HepG2 (cell line): ENCODE measurements around the gene CACNG7. TPM values are rescaled to one million over a fixed set of nuclear protein-coding genes. Genes with fewer than 3 reads are reported as not detected.

ENCODE experiments used
- ARNT ChIP-seq: fragments of 450-650 bp; IDR thresholded peaks from 2 replicates; pipeline ENCODE4 v1.6.1; 2017
- BCL3 ChIP-seq: sonication (generic); formaldehyde crosslinking; IDR thresholded peaks from 2 replicates; pipeline ENCODE4 v1.5.1; 2020; ENCODE audit warnings: mild to moderate bottlenecking, missing genetic modification reagents, moderate library complexity
- DNMT3B ChIP-seq: conservative IDR thresholded peaks from 2 replicates; pipeline ENCODE4 v1.6.1; 2016; ENCODE audit warnings: missing biosample characterization, control low read depth
- ELF1 ChIP-seq: sonication (generic); formaldehyde crosslinking; IDR thresholded peaks from 2 replicates; pipeline ENCODE4 v1.4.0; 2020; ENCODE audit warnings: missing genetic modification reagents
- HCFC1 ChIP-seq: fragments of 150-350 bp; IDR thresholded peaks from 2 replicates; pipeline ENCODE4 v1.6.1; 2014; ENCODE audit warnings: low read depth, low read length
- KDM5B ChIP-seq: sonication (generic); formaldehyde crosslinking; IDR thresholded peaks from 2 replicates; pipeline ENCODE4 v1.4.0; 2020; ENCODE audit warnings: missing genetic modification reagents, mild to moderate bottlenecking, borderline replicate concordance
- NFYB ChIP-seq: sonication (generic); formaldehyde crosslinking; IDR thresholded peaks from 2 replicates; pipeline ENCODE4 v1.4.0; 2020; ENCODE audit warnings: missing genetic modification reagents
- POLR2AphosphoS2 ChIP-seq: IDR thresholded peaks from 2 replicates; pipeline ENCODE4 v1.6.1; 2011; ENCODE audit warnings: low read depth, low read length, improper control_type of control experiment
- RBM22 ChIP-seq: fragments of 200-400 bp; formaldehyde crosslinking; optimal IDR thresholded peaks from 2 replicates; pipeline ENCODE3; 2017; ENCODE audit warnings: mild to moderate bottlenecking, low read length, moderate library complexity
- SNAPC4 ChIP-seq: sonication (generic); formaldehyde crosslinking; IDR thresholded peaks from 2 replicates; pipeline ENCODE4 v1.4.0; 2020; ENCODE audit warnings: mild to moderate bottlenecking, missing genetic modification reagents
- ZBTB25 ChIP-seq: IDR thresholded peaks from 2 replicates; pipeline ENCODE4 v1.6.1; 2018; ENCODE audit warnings: missing genetic modification reagents
- ZBTB7B ChIP-seq: sonication (generic); formaldehyde crosslinking; IDR thresholded peaks from 2 replicates; pipeline ENCODE4 v1.4.0; 2020; ENCODE audit warnings: missing genetic modification reagents
- ZNF10 ChIP-seq: sonication (generic); formaldehyde crosslinking; IDR thresholded peaks from 2 replicates; pipeline ENCODE4 v1.4.0; 2020; ENCODE audit warnings: mild to moderate bottlenecking, low read depth, missing genetic modification reagents, borderline replicate concordance
- ZNF326 ChIP-seq: sonication (generic); formaldehyde crosslinking; IDR thresholded peaks from 2 replicates; pipeline ENCODE4 v1.4.0; 2020; ENCODE audit warnings: missing genetic modification reagents, borderline replicate concordance
- polyA plus RNA-seq, 8 experiments: library from polyadenylated mRNA; depleted of rRNA in 3 of 8; stranded (reverse) in 7 of 8; unstranded in 1 of 8; fragments of >200 nt; fragmentation: Illumina TruSeq in 4 of 8; extraction: Trizol in 4 of 8; gene quantifications; 2 replicates each; pipeline versions ENCODE4 v1.2.1 to v1.2.3, GENCODE V29; 2011 to 2016; ENCODE audit warnings: low read depth in 4 of 8, missing spikeins in 1 of 8, mixed read lengths in 1 of 8; ENCODE audit not compliant: insufficient read depth in 1 of 8
- total RNA-seq, 5 experiments: library from RNA; depleted of rRNA; stranded (reverse); fragments of >200 nt; fragmentation: Illumina TruSeq; extraction: Trizol; gene quantifications; 2 replicates each; pipeline ENCODE4 v1.2.3, GENCODE V29; 2016; ENCODE audit warnings: low read depth in 1 of 5
- TF ChIP-seq, protein P1 (sequence below): sonication (generic); formaldehyde crosslinking; IDR thresholded peaks from 2 replicates; pipeline ENCODE4 v1.4.0; 2020; ENCODE audit warnings: missing genetic modification reagents, mild to moderate bottlenecking, borderline replicate concordance
- TF ChIP-seq, protein P2 (sequence below): sonication (generic); formaldehyde crosslinking; IDR thresholded peaks from 2 replicates; pipeline ENCODE4 v1.4.0; 2020; ENCODE audit warnings: mild to moderate bottlenecking, low read depth, missing genetic modification reagents

Gene CACNG7
- total and polyA plus RNA-seq, 2 of the 13 experiments (the other 11 are each of a cell fraction or from before 2014, with no cell fraction given), result not detected

- TF ChIP-seq KDM5B (no peak), POLR2AphosphoS2 (peak; percentile 53; the same call in 1 of the 2 replicates), DNMT3B (no peak), RBM22 (peak; percentile 87), BCL3 (CRISPR knock-in tag) (peak; percentile 63; the same call in 1 of the 2 replicates), ZBTB7B (CRISPR knock-in tag) (no peak), ZNF10 (CRISPR knock-in tag) (no peak), HCFC1 (no peak; the same call in 1 of the 2 replicates), ARNT (no peak), NFYB (CRISPR knock-in tag) (no peak; the same call in 1 of the 2 replicates), ZNF326 (CRISPR knock-in tag) (no peak), ELF1 (CRISPR knock-in tag) (peak; percentile 86), SNAPC4 (no peak), ZBTB25 (CRISPR knock-in tag) (0 out of 2 replicates have a peak, but pooled peaks have one; percentile 25)
- TF ChIP-seq, protein P1, sequence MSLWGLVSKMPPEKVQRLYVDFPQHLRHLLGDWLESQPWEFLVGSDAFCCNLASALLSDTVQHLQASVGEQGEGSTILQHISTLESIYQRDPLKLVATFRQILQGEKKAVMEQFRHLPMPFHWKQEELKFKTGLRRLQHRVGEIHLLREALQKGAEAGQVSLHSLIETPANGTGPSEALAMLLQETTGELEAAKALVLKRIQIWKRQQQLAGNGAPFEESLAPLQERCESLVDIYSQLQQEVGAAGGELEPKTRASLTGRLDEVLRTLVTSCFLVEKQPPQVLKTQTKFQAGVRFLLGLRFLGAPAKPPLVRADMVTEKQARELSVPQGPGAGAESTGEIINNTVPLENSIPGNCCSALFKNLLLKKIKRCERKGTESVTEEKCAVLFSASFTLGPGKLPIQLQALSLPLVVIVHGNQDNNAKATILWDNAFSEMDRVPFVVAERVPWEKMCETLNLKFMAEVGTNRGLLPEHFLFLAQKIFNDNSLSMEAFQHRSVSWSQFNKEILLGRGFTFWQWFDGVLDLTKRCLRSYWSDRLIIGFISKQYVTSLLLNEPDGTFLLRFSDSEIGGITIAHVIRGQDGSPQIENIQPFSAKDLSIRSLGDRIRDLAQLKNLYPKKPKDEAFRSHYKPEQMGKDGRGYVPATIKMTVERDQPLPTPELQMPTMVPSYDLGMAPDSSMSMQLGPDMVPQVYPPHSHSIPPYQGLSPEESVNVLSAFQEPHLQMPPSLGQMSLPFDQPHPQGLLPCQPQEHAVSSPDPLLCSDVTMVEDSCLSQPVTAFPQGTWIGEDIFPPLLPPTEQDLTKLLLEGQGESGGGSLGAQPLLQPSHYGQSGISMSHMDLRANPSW, result no peak
- TF ChIP-seq, protein P2, sequence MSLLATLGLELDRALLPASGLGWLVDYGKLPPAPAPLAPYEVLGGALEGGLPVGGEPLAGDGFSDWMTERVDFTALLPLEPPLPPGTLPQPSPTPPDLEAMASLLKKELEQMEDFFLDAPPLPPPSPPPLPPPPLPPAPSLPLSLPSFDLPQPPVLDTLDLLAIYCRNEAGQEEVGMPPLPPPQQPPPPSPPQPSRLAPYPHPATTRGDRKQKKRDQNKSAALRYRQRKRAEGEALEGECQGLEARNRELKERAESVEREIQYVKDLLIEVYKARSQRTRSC (CRISPR knock-in tag), result no peak
Observed at GRCh38 chr19:53867225-53868090, 41.6 kb upstream of the CACNG7 start, which contains the start of gene MYADM (continued).
